Prostate gland (tissue), 2 donors: ENCODE results near the gene MBNL2. TPM values are rescaled to one million over a fixed set of nuclear protein-coding genes. Genes with fewer than 3 reads are reported as not detected.

Experiments used
- DNase-seq: peaks from one replicate; pipeline ENCODE4 v3.0.0-alpha.2; 2019; ENCODE audit warnings: low spot score
- H3K27ac ChIP-seq, 2 donors: fragments of 200-600 bp; sonication (generic); 2 replicates each; pipeline ENCODE4 v1.5.1; 2017 to 2019
- H3K27me3 ChIP-seq: fragments of 200-600 bp; sonication (generic); replicated peaks from 2 replicates; pipeline ENCODE4 v1.5.1; 2019; ENCODE audit not compliant: insufficient read depth
- H3K36me3 ChIP-seq, 2 donors: fragments of 200-600 bp; sonication (generic); 1 replicate in 1 of 2; 2 replicates in 1 of 2; pipeline versions ENCODE4 v1.5.1 to v1.8.1; 2017 to 2019
- H3K4me1 ChIP-seq: fragments of 200-600 bp; sonication (generic); replicated peaks from 2 replicates; pipeline ENCODE4 v1.5.1; 2019
- H3K4me3 ChIP-seq, 2 donors: fragments of 200-600 bp; sonication (generic); 2 replicates each; pipeline ENCODE4 v1.5.1; 2017 to 2019
- H3K9me3 ChIP-seq: fragments of 200-600 bp; sonication (generic); 2 replicates; pipeline ENCODE4 v1.5.1; 2017
- POLR2A ChIP-seq: fragments of 450-650 bp; IDR thresholded peaks from one replicate; pipeline ENCODE4 v1.6.1; 2016; ENCODE audit warnings: antibody characterized with exemption, mild to moderate bottlenecking
- POLR2AphosphoS5 ChIP-seq: sonication (generic); formaldehyde crosslinking; IDR thresholded peaks from one replicate; pipeline ENCODE4 v1.6.1; 2017; ENCODE audit warnings: antibody characterized with exemption
- WGBS: methylation state at CpG from one replicate; pipeline ENCODE4 v1.1.5; 2018; 5-methylcytosine and 5-hydroxymethylcytosine counted together
- intact Hi-C: fragments of 100-400 bp; cut with DNase I; formaldehyde crosslinking; loops from one replicate; pipeline ENCODE4 v1.14.2; 2022
- total RNA-seq, 2 donors: library from RNA; depleted of rRNA; stranded (reverse); fragments of >200 nt; gene quantifications; one replicate each; pipeline ENCODE4 v1.1.0, GENCODE V29; 2016
- TF ChIP-seq, protein P1 (sequence below), 4 experiments: fragments of 200-600 bp in 2 of 4; fragments of 450-650 bp in 2 of 4; sonication (generic) in 2 of 4; IDR thresholded peaks; 1 replicate in 3 of 4; 2 replicates in 1 of 4; pipeline ENCODE4 v1.5.1; 2016 to 2019; ENCODE audit warnings: antibody characterized with exemption in 4 of 4, mild to moderate bottlenecking in 2 of 4, moderate library complexity in 2 of 4

MBNL2 gene
- total RNA-seq, 2 donors from 2014 or later, result 59.1 to 85.7 TPM

GRCh38 chr13:97342936-97343335, 120.8 kb downstream of the MBNL2 start:
- 88% methylated on average over 8 of the region's 8 CpGs for WGBS
- H3K36me3 ChIP-seq, result no peaks in the 10 kb centered on the region
- intact Hi-C loops, result loop anchor here (5.0 kb wide), 2 partner anchors 121 to 231 kb away; partner anchors contain the start of gene MBNL2
- no peak overlapping the region for H3K4me3 ChIP-seq
- H3K9me3 ChIP-seq, result no peaks in the 10 kb centered on the region
- no peak for DNase-seq
- no peaks in the 10 kb centered on the region for H3K27me3 ChIP-seq
- TF ChIP-seq, protein P1, sequence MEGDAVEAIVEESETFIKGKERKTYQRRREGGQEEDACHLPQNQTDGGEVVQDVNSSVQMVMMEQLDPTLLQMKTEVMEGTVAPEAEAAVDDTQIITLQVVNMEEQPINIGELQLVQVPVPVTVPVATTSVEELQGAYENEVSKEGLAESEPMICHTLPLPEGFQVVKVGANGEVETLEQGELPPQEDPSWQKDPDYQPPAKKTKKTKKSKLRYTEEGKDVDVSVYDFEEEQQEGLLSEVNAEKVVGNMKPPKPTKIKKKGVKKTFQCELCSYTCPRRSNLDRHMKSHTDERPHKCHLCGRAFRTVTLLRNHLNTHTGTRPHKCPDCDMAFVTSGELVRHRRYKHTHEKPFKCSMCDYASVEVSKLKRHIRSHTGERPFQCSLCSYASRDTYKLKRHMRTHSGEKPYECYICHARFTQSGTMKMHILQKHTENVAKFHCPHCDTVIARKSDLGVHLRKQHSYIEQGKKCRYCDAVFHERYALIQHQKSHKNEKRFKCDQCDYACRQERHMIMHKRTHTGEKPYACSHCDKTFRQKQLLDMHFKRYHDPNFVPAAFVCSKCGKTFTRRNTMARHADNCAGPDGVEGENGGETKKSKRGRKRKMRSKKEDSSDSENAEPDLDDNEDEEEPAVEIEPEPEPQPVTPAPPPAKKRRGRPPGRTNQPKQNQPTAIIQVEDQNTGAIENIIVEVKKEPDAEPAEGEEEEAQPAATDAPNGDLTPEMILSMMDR (IDR thresholded peaks at IDR 0.05), result no peak
- no peak for TF ChIP-seq POLR2AphosphoS5
- no peak for TF ChIP-seq POLR2A
- H3K27ac ChIP-seq, result no peak overlapping the region
- no peaks in the 10 kb centered on the region for H3K4me1 ChIP-seq

- WGBS, result 27% methylated on average over 5 of the region's 5 CpGs
- Histone ChIP-seq H3K4me1 (no peaks in the 10 kb centered on the region), H3K36me3 (no peaks in the 10 kb centered on the region), H3K27me3 (no peaks in the 10 kb centered on the region), H3K27ac (no peak overlapping the region), H3K9me3 (no peaks in the 10 kb centered on the region), H3K4me3 (no peak overlapping the region)
- peak; percentile 42 for DNase-seq
- intact Hi-C loops, result loop anchor here (5.0 kb wide), 2 partner anchors 122 to 232 kb away; partner anchors contain the start of gene MBNL2
- TF ChIP-seq POLR2A, result no peak
- TF ChIP-seq, protein P1 (IDR thresholded peaks at IDR 0.05), result peak; percentile 33 to 73 (median 59)
- peak; percentile 47 for TF ChIP-seq POLR2AphosphoS5
Observed at GRCh38 chr13:97344265-97345175, 122.4 kb downstream of the MBNL2 start.

GRCh38 chr13:97346097-97346496, 124.0 kb downstream of the MBNL2 start:
- no peaks in the 10 kb centered on the region for H3K36me3 ChIP-seq
- no peaks in the 10 kb centered on the region for H3K27me3 ChIP-seq
- 97% methylated on average over 2 of the region's 2 CpGs for WGBS
- intact Hi-C loops, result no loop called here
- no peaks in the 10 kb centered on the region for H3K4me1 ChIP-seq
- H3K4me3 ChIP-seq, result no peak overlapping the region
- TF ChIP-seq POLR2AphosphoS5 (no peak), POLR2A (no peak)
- TF ChIP-seq, protein P1 (IDR thresholded peaks at IDR 0.05), result no peak
- no peak for DNase-seq
- H3K27ac ChIP-seq, result no peak overlapping the region
- H3K9me3 ChIP-seq, result no peaks in the 10 kb centered on the region

- no peak overlapping the region for H3K27ac ChIP-seq
- H3K36me3 ChIP-seq, result no peaks in the 10 kb centered on the region
- H3K9me3 ChIP-seq, result no peaks in the 10 kb centered on the region
- H3K4me3 ChIP-seq, result no peak overlapping the region
- intact Hi-C loops, result no loop called here
- no peaks in the 10 kb centered on the region for H3K4me1 ChIP-seq
- WGBS, result 96% methylated on average over 39 of the region's 39 CpGs
- no peaks in the 10 kb centered on the region for H3K27me3 ChIP-seq
- no peak for DNase-seq
- no peak for TF ChIP-seq POLR2A
- no peak for TF ChIP-seq POLR2AphosphoS5
- TF ChIP-seq, protein P1 (IDR thresholded peaks at IDR 0.05), result no peak
Observed at GRCh38 chr13:97346561-97347254, 124.6 kb downstream of the MBNL2 start.
